Measurements from ENCODE around the gene KRT6A. TPM values are rescaled to one million over a fixed set of nuclear protein-coding genes. Genes with fewer than 3 reads are reported as not detected.

KRT6A gene
- total and polyA plus RNA-seq, 5 donors = not detected

DNA sequence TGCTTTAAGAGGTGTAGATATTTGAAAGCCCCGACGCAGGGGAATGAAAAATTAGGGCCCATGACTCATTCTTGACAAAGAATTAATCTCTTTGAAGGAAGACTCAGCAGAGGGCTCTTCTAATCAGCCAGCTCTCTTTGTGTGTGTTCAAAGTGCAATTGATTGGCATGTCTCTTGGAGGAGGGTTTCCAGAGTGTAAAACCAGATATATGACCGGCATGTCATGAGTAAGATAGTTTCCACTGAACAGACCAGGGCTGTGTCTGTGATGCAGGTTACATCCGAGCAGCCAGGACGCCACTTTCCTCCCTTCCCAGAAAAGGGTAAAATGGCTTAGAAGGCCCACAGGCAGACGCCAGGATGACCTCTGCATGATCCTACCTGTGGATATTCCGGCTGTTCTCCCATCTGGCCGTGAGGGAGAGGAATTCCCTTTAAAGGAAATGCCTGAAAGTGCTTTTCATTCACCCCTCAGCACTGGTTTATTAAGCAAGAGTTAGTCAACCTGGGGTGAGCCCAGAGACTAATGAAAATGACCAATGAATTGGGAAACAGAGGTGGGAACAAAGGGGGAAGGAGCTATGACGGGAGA is 51.6 kb downstream of the KRT6A start:
- no peaks in the 10 kb centered on the region for H3K27me3 ChIP-seq (ENCODE audit: control insufficient read depth, insufficient read depth)
- H3K9me3 ChIP-seq (ENCODE audit: control insufficient read depth, low read length) = no peaks in the 10 kb centered on the region
- WGBS = 59% methylated on average over 9 of the region's 9 CpGs
- intact Hi-C loops (cut with DNase I) = no loop called here
- H3K4me1 ChIP-seq (ENCODE audit: control insufficient read depth, insufficient read depth, low read length) = no peaks in the 10 kb centered on the region
- DNase-seq = no peak
- no peak overlapping the region for H3K4me3 ChIP-seq (ENCODE audit: low read length)
- no peak overlapping the region for H3K27ac ChIP-seq (ENCODE audit: low read length)
- no peak for ATAC-seq

DNA sequence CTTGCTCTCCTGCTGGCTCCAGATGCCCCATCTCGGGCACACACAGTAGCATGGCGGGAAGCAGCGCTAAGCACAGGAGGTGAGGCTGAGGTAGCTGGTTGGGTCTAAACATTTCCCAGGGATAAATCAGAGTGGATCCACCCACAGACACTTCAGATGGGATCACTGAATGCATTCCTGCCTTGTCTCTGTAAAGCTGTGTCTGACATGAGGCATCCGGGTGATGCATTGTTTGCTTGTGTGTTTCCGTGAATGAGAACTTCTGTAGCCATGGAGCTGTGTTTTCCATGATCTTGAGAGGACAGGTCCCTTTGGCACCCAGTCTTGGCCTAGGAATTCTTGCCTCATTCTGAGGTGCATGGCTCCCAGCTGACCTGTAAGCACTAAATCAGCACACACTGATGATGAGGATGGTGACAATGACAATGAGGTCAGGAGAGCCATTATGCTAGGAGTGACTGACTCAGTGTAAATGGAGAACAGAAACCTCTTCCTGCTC is 52.2 kb downstream of the KRT6A start:
- ATAC-seq = no peak

DNA sequence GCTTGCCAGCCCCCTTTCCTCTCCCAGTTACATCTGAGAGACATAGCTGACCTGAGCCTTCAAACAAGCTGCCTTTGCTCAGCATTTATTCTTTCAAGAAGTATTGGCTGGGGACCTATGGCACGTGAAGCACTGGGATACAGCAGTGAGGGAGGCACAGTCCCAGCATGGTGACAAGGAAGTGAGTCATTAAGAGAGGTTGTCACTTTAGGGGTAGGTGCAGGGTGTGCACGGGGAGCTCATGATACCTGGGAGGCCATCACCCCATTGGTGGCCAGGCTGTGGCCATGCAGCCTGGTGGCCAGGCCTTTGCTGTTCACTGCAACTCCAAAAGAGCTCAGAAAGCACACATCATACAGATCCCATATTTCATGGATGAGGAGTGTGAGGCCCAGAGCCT is 53.2 kb downstream of the KRT6A start:
- no peak overlapping the region for H3K27ac ChIP-seq (ENCODE audit: low read length)
- WGBS = 65% methylated on average over 2 of the region's 2 CpGs
- no peaks in the 10 kb centered on the region for H3K9me3 ChIP-seq (ENCODE audit: control insufficient read depth, low read length)
- no peak overlapping the region for H3K4me3 ChIP-seq (ENCODE audit: low read length)
- ATAC-seq (no peak), DNase-seq (no peak)
- intact Hi-C loops (cut with DNase I) = no loop called here
- H3K4me1 ChIP-seq (ENCODE audit: control insufficient read depth, insufficient read depth, low read length) = no peaks in the 10 kb centered on the region
- no peaks in the 10 kb centered on the region for H3K27me3 ChIP-seq (ENCODE audit: control insufficient read depth, insufficient read depth)

More for the DNA sequence above, 52.2 kb downstream of the KRT6A start:
- no peak for DNase-seq
- no peaks in the 10 kb centered on the region for H3K9me3 ChIP-seq (ENCODE audit: control insufficient read depth, low read length)
- intact Hi-C loops (cut with DNase I) = no loop called here
- no peak overlapping the region for H3K4me3 ChIP-seq (ENCODE audit: low read length)
- no peaks in the 10 kb centered on the region for H3K27me3 ChIP-seq (ENCODE audit: control insufficient read depth, insufficient read depth)
- 74% methylated on average over 5 of the region's 5 CpGs for WGBS
- no peaks in the 10 kb centered on the region for H3K4me1 ChIP-seq (ENCODE audit: control insufficient read depth, insufficient read depth, low read length)
- no peak overlapping the region for H3K27ac ChIP-seq (ENCODE audit: low read length)

DNA sequence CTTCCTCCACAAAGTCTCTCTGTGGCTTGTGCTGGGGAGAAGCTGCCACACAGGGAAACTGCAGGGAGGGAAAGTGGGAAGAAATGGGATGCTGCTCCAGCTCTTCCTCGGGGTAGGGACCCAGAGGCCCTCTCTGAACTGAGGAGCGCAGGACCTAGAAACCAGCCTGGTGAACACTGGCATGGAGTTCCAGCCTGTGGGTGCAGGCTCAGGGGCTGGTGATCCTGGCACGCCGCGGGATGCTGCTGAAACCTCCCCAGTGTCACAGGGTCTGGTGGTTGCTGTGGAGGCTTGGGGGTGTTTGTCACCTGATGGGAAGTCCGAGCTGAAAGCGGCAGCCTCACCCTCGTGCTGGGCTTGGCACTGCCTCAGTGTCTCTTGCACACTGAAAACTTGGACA is 53.6 kb downstream of the KRT6A start:
- ATAC-seq = no peak

DNA sequence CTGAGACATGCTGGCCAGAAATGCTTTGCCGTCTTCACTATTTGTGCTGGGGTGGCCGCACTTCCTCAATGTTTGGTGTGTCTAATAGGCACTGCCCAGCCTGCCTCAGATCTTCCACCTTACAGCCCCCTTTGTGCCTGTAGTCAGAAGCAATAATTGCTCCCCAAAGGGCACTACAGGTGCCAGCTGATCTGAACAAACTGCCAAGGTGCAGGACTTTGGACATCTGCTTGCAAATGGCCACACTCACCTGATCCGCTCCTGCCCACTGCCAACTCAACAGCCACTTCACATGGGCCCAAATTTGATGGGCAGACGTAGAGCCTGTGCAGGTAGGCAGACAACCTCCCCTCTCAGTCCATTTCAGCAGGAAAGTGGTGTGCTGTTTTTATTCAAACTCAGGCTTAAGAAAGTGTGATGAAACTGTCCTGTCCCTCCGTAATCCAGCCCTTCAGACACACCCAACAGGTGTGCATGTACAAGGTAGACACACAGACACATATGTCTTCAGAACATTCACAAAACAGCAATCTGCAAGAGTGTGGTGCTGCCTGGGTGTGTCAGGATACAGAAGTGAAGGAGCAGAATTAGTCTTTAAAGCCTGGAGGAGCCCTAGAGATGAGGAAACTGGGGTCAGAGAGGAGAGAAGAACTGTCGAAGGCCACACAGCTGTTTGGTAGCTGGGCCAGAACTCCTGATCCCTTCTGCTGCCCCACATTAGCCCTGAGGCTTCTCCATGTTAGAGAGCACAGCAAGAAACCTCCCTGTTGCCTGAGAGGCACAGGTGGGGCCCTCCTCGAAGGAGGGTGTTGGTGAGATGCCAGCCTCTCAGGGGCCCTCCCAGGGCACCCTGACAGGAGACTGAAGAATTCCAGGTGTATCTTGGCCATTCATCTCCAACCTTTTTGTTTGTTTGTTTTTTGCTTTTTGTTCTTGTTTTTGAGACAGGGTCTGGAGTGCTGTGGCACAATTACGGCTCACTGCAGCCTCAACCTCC is 54.5 kb downstream of the KRT6A start:
- intact Hi-C loops (cut with DNase I) = no loop called here
- no peaks in the 10 kb centered on the region for H3K9me3 ChIP-seq (ENCODE audit: control insufficient read depth, low read length)
- no peak overlapping the region for H3K27ac ChIP-seq (ENCODE audit: low read length)
- no peaks in the 10 kb centered on the region for H3K27me3 ChIP-seq (ENCODE audit: control insufficient read depth, insufficient read depth)
- no peak overlapping the region for H3K4me3 ChIP-seq (ENCODE audit: low read length)
- ATAC-seq = no peak
- no peak for DNase-seq
- 86% methylated on average over 8 of the region's 8 CpGs for WGBS
- no peaks in the 10 kb centered on the region for H3K4me1 ChIP-seq (ENCODE audit: control insufficient read depth, insufficient read depth, low read length)

More for the DNA sequence above, 53.6 kb downstream of the KRT6A start:
- Histone ChIP-seq H3K4me1 (ENCODE audit: control insufficient read depth, insufficient read depth, low read length) (no peaks in the 10 kb centered on the region), H3K27me3 (ENCODE audit: control insufficient read depth, insufficient read depth) (no peaks in the 10 kb centered on the region), H3K27ac (ENCODE audit: low read length) (no peak overlapping the region), H3K4me3 (ENCODE audit: low read length) (no peak overlapping the region), H3K9me3 (ENCODE audit: control insufficient read depth, low read length) (no peaks in the 10 kb centered on the region)
- no peak for DNase-seq
- 77% methylated on average over 8 of the region's 8 CpGs for WGBS
- intact Hi-C loops (cut with DNase I) = no loop called here

DNA sequence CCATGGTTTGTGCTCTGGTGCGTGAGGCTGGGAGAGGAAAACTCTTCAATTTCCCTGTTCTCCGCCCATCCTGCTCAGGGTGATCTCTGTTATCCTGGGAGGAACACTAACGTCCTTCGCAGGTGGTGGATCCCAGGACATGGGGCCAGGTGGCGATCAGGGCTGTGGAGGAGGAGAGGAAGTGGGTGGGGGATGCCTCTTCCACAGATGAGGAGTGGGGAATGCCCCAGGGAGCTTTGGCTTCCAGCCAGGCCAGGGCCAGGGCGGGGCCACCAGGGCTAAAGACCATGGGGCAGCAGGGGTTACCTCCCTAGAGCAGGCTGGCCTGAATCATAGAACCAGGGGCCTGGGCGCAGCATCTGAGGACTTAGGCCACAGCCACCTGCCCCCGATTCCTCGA is 55.5 kb downstream of the KRT6A start:
- no peaks in the 10 kb centered on the region for H3K4me1 ChIP-seq (ENCODE audit: control insufficient read depth, insufficient read depth, low read length)
- no peaks in the 10 kb centered on the region for H3K9me3 ChIP-seq (ENCODE audit: control insufficient read depth, low read length)
- no peaks in the 10 kb centered on the region for H3K27me3 ChIP-seq (ENCODE audit: control insufficient read depth, insufficient read depth)
- no peak overlapping the region for H3K27ac ChIP-seq (ENCODE audit: low read length)
- intact Hi-C loops (cut with DNase I) = no loop called here
- DNase-seq = no peak
- no peak overlapping the region for H3K4me3 ChIP-seq (ENCODE audit: low read length)
- 72% methylated on average over 9 of the region's 9 CpGs for WGBS
- ATAC-seq = peak in 1 of 2 donors; percentile 3

Other genes starting within 250 kb of the KRT6A start
- gene KRT86, start 218.6 kb downstream of the KRT6A start, total RNA-seq = not detected
- not detected for gene KRT86, start 218.6 kb downstream of the KRT6A start, polyA plus RNA-seq
- gene KRT81, start 201.7 kb downstream of the KRT6A start, total RNA-seq = not detected
- not detected for gene KRT81, start 201.7 kb downstream of the KRT6A start, polyA plus RNA-seq
- not detected for gene KRT83, start 171.9 kb downstream of the KRT6A start, total RNA-seq
- gene KRT83, start 171.9 kb downstream of the KRT6A start, polyA plus RNA-seq = not detected
- gene KRT85, start 125.8 kb downstream of the KRT6A start, total RNA-seq = not detected
- not detected for gene KRT85, start 125.8 kb downstream of the KRT6A start, polyA plus RNA-seq
- not detected for gene KRT84, start 107.6 kb downstream of the KRT6A start, total RNA-seq
- not detected for gene KRT84, start 107.6 kb downstream of the KRT6A start, polyA plus RNA-seq
- gene KRT82, start 86.9 kb downstream of the KRT6A start, total RNA-seq = not detected
- gene KRT82, start 86.9 kb downstream of the KRT6A start, polyA plus RNA-seq = not detected
- not detected for gene KRT75, start 58.9 kb downstream of the KRT6A start, total RNA-seq
- 0.07 TPM for gene KRT75, start 58.9 kb downstream of the KRT6A start, polyA plus RNA-seq
- not detected for gene KRT6B, start 41.1 kb downstream of the KRT6A start, total RNA-seq
- gene KRT6B, start 41.1 kb downstream of the KRT6A start, polyA plus RNA-seq = not detected
- not detected for gene KRT6C, start 19.5 kb downstream of the KRT6A start, total RNA-seq
- gene KRT6C, start 19.5 kb downstream of the KRT6A start, polyA plus RNA-seq = not detected
- gene KRT5, start 27.1 kb upstream of the KRT6A start, total RNA-seq = not detected
- gene KRT5, start 27.1 kb upstream of the KRT6A start, polyA plus RNA-seq = 0.07 TPM
- gene KRT71, start 59.9 kb upstream of the KRT6A start, total RNA-seq = not detected
- gene KRT71, start 59.9 kb upstream of the KRT6A start, polyA plus RNA-seq = not detected
- gene KRT74, start 80.6 kb upstream of the KRT6A start, total RNA-seq = 1 to 10 TPM in 2 of 4 donors, under 1 TPM in 2; 0.47 to 2.2 (median 1.2) TPM
- 0.14 TPM for gene KRT74, start 80.6 kb upstream of the KRT6A start, polyA plus RNA-seq
- not detected for gene KRT72, start 108.2 kb upstream of the KRT6A start, total RNA-seq
- gene KRT72, start 108.2 kb upstream of the KRT6A start, polyA plus RNA-seq = not detected
- not detected for gene KRT73, start 125.3 kb upstream of the KRT6A start, total RNA-seq
- gene KRT73, start 125.3 kb upstream of the KRT6A start, polyA plus RNA-seq = not detected
- not detected for gene KRT2, start 159.0 kb upstream of the KRT6A start, total RNA-seq
- gene KRT2, start 159.0 kb upstream of the KRT6A start, polyA plus RNA-seq = not detected
- not detected for gene KRT1, start 187.2 kb upstream of the KRT6A start, total RNA-seq
- not detected for gene KRT1, start 187.2 kb upstream of the KRT6A start, polyA plus RNA-seq
- not detected for gene KRT77, start 210.3 kb upstream of the KRT6A start, total RNA-seq
- not detected for gene KRT77, start 210.3 kb upstream of the KRT6A start, polyA plus RNA-seq